A673 (cell line): ENCODE results near the gene SLC15A3. TPM values are rescaled to one million over a fixed set of nuclear protein-coding genes. Genes with fewer than 3 reads are reported as not detected.

Experiments
- BruUV-seq: library from RNA; stranded (reverse); fragments of 400-500 nt; replicated peaks from 2 replicates; lab custom pipeline; 2021; lab: Mats Ljungman, UMichigan
- CTCF ChIA-PET: fragments of 300-600 bp; sonication (Branson Sonifier 250); formaldehyde crosslinking; loops from one replicate; lab custom pipeline; 2022; ENCODE audit warnings: antibody characterized with exemption; lab: Charles Lee
- POLR2A ChIA-PET: fragments of 300-600 bp; sonication (Branson Sonifier 250); formaldehyde crosslinking; loops from one replicate; lab custom pipeline; 2022; ENCODE audit warnings: antibody characterized with exemption; ENCODE audit not compliant: low non-redundant PET; lab: Charles Lee
- DNase-seq: peaks from one replicate; pipeline ENCODE4 v3.0.0-alpha.2; 2015; ENCODE audit warnings: low spot score
- H3K27ac ChIP-seq: fragments of 200-600 bp; sonication (generic); 2 replicates; pipeline ENCODE4 v1.5.1; 2016; ENCODE audit warnings: mixed run types, low read depth, mild to moderate bottlenecking, mixed read lengths, antibody characterized with exemption, low read length; ENCODE audit not compliant: poor library complexity, severe bottlenecking
- H3K27me3 ChIP-seq: fragments of 200-600 bp; sonication (generic); replicated peaks from 2 replicates; pipeline ENCODE4 v1.6.1; 2017; ENCODE audit warnings: mixed run types, low read depth, mild to moderate bottlenecking, mixed read lengths, antibody characterized with exemption, low read length; ENCODE audit not compliant: insufficient read depth, poor library complexity
- H3K36me3 ChIP-seq: fragments of 200-600 bp; sonication (generic); 2 replicates; pipeline ENCODE4 v1.6.1; 2016; ENCODE audit warnings: mixed run types, mild to moderate bottlenecking, mixed read lengths, antibody characterized with exemption, low read length; ENCODE audit not compliant: insufficient read depth, poor library complexity, severe bottlenecking
- H3K4me1 ChIP-seq: fragments of 200-600 bp; sonication (generic); 2 replicates; pipeline ENCODE4 v1.6.1; 2017; ENCODE audit warnings: mixed run types, mild to moderate bottlenecking, mixed read lengths, antibody characterized with exemption, low read length; ENCODE audit not compliant: insufficient read depth, poor library complexity, severe bottlenecking
- H3K4me3 ChIP-seq: fragments of 200-600 bp; sonication (generic); 2 replicates; pipeline ENCODE4 v1.5.1; 2016; ENCODE audit warnings: low read depth, mixed run types, mild to moderate bottlenecking, mixed read lengths, low read length; ENCODE audit not compliant: poor library complexity, severe bottlenecking
- H3K9me3 ChIP-seq: fragments of 200-600 bp; sonication (generic); 2 replicates; pipeline ENCODE4 v1.6.1; 2016; ENCODE audit warnings: mixed run types, low read depth, mild to moderate bottlenecking, mixed read lengths, antibody characterized with exemption, low read length; ENCODE audit not compliant: poor library complexity, severe bottlenecking
- CTCF ChIP-seq: fragments of 300-800, 200-600 bp; sonication (generic); conservative IDR thresholded peaks from 2 replicates; pipeline ENCODE4 v1.5.1; 2017; ENCODE audit warnings: low read depth, mild to moderate bottlenecking, antibody characterized with exemption, low read length, moderate library complexity, mixed read lengths
- EZH2 ChIP-seq: fragments of 200-600 bp; sonication (generic); IDR thresholded peaks from 2 replicates; pipeline ENCODE4 v1.6.1; 2017; ENCODE audit warnings: borderline replicate concordance, low read depth, mild to moderate bottlenecking, mixed read lengths, antibody characterized with exemption, low read length; ENCODE audit not compliant: poor library complexity, severe bottlenecking
- intact Hi-C: fragments of 100-400 bp; cut with micrococcal nuclease; formaldehyde crosslinking; loops from one replicate; pipeline ENCODE4 v1.10.0; 2022; ENCODE audit not compliant: unreplicated experiment
- total RNA-seq: library from RNA; stranded (reverse); gene quantifications from 2 replicates; pipeline ENCODE4 v1.2.3, GENCODE V29; 2021

Gene SLC15A3
- total RNA-seq, 1 experiment from 2014 or later, result not detected

DNA sequence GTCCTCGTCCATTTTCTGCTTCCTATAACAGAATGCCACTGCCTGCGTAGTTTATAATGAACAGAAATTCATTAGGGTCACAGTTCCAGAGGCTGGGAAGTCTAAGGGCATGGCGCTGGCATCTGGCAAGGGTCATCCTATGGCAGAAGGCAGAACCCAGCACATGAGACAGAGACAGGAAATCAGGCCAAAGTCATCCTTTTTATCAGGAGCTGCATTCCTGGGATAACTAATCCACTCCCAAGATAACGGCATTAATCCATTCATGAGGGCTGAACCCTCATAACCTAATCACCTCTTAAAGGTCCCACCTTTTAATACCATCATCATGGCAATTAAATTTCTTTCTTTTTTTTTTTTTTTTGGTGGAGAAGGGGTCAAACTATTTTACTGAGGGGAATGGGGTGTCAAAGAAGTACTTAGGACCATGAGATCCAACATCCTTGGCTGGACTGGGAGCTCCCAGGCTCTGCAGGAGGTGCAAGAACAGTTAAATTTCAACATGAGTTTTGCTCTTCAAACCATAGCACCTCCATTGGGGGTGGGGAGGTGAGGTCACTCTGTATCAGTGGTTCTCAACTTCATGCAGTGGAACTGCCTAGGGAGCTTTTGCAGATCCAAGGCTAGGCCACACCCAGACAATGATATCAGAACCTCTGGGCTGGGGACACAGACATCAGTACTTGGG lies 33.6 kb downstream of the SLC15A3 start:
- CTCF ChIA-PET, result interaction anchor here (0.7 kb wide), 1 partner anchor 9 kb away, joined by 6 read pairs; no protein-coding TSS in a partner anchor
- intact Hi-C loops, result loop anchor here (10.0 kb wide), 1 partner anchor 1354 kb away; no protein-coding TSS in a partner anchor
- BruUV-seq, result no TSS peak
- Histone ChIP-seq H3K27me3 (no peaks in the 10 kb centered on the region), H3K4me3 (no peak overlapping the region), H3K36me3 (peaks cover 30% of the 10 kb centered on the region), H3K9me3 (no peaks in the 10 kb centered on the region), H3K27ac (no peak overlapping the region), H3K4me1 (peaks cover 18% of the 10 kb centered on the region)
- POLR2A ChIA-PET, result no interaction called here
- TF ChIP-seq EZH2 (no peak), CTCF (no peak)
- DNase-seq, result no peak

- Histone ChIP-seq H3K27me3 (no peaks in the 10 kb centered on the region), H3K27ac (no peak overlapping the region), H3K4me1 (peaks cover 23% of the 10 kb centered on the region), H3K36me3 (peaks cover 26% of the 10 kb centered on the region), H3K4me3 (no peak overlapping the region), H3K9me3 (no peaks in the 10 kb centered on the region)
- no TSS peak for BruUV-seq
- no peak for DNase-seq
- CTCF ChIA-PET, result no interaction called here
- POLR2A ChIA-PET, result no interaction called here
- TF ChIP-seq CTCF (no peak), EZH2 (no peak)
- intact Hi-C loops, result loop anchor here (10.0 kb wide), 1 partner anchor 1352 kb away; no protein-coding TSS in a partner anchor
These were observed 34.7 kb downstream of the SLC15A3 start for GRCh38 chr11:60917267-60917666.

DNA sequence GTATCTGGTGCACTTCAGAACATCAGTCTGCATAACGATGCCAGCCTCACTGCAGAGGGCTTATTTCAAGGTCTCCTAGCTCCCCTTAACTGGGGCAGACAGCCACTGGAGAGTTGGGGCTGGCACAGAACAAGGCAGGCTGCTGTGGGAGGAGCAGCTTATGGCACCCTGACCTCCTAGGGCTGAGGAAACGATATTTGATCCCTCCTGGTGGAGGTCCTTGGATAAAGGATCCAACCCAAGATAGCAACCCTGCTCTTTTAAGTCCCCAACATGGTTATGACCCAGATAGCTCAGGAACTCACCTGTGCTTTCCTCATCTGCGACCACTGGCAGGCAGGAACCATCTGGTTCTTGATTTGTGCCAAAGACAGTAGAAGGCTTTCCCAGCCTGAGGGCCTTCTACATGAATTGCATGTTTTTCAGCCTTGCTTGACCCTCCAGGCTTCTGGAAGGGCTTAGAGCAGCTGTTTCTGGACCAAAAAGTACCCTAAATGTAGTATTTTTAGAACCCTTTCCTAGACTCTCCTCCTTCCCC lies 35.2 kb downstream of the SLC15A3 start:
- no peak for DNase-seq
- no peak for TF ChIP-seq CTCF
- TF ChIP-seq EZH2, result no peak
- intact Hi-C loops, result loop anchor here (10.0 kb wide), 1 partner anchor 1352 kb away; no protein-coding TSS in a partner anchor
- H3K4me3 ChIP-seq, result no peak overlapping the region
- CTCF ChIA-PET, result no interaction called here
- peaks cover 23% of the 10 kb centered on the region for H3K4me1 ChIP-seq
- no peaks in the 10 kb centered on the region for H3K27me3 ChIP-seq
- H3K9me3 ChIP-seq, result no peaks in the 10 kb centered on the region
- BruUV-seq, result no TSS peak
- POLR2A ChIA-PET, result no interaction called here
- H3K27ac ChIP-seq, result no peak overlapping the region
- peaks cover 22% of the 10 kb centered on the region for H3K36me3 ChIP-seq
